ENCODE measurements around the gene EHBP1L1. TPM values are rescaled to one million over a fixed set of nuclear protein-coding genes. Genes with fewer than 3 reads are reported as not detected.
"Not testable (repeated sequence)": the region's sequence is repeated elsewhere in the genome, so short reads cannot be mapped to it uniquely, and the experiment has no call there.

The EHBP1L1 gene
- total and polyA plus RNA-seq, 4 donors, result 49.8 to 154 (median 91.8) TPM

DNA sequence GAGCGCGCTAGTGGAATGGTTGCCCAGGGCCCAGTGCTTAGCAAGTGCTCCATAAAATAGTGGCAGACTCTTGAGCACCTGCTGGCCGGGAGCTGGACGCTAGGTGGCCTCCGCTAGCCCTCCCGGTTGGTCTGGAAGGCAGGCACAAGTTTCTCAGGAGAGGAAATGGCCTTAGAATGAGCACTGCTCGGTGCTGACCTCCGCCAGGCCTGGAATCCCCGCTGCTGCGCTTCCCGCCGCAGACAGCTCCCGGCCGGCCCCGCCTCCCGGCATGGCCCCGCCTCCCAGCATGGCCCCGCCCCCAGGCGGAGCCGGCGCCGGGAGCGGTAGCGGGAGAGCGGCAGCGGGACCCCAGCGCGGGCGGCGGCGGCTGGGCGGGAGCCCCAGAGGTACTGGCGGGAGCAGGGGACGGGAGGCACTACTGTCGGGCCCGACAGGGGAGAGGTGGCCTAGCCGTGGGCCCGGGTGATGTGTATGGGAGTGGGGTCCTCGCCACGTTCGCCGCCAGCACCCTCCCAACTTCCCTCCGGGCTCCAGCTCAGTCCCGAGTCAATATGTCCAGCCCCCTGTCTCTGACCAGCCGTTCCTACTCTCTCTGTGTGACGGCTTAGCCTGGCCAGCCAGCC is 62.1 kb downstream of the EHBP1L1 start, which contains the start of gene SIPA1:
TSS of gene SIPA1 (plus strand) at position 308 of the 626 bp plus-strand sequence. CDS start 2,821 bp downstream, outside the sequence.
- H3K4me3 ChIP-seq, result peak within 1 kb of the TSS; percentile 72
- no peak within 1 kb of the TSS for H3K9ac ChIP-seq (ENCODE audit: insufficient read depth in 1 of 2, low read length in 2 of 2)
- H3K27ac ChIP-seq (ENCODE audit: low read depth in 1 of 2, low read length in 1 of 2), result peak within 1 kb of the TSS; percentile 37 to 94
- peak; percentile 30 for TF ChIP-seq CTCF (IDR thresholded peaks at IDR 0.05; ENCODE audit: control extremely low read depth, extremely low read depth)
- WGBS, 2 donors, result 3 to 7% methylated on average over 33 to 46 of the region's 46 CpGs
- peak; percentile 81 to 87 (median 83) for DNase-seq
- H3K4me1 ChIP-seq (ENCODE audit: control insufficient read depth in 5 of 5, insufficient read depth in 5 of 5, low read length in 5 of 5), result peaks cover 0 to 26% (median 3%) of the 10 kb centered on the region in 5 donors
- ATAC-seq (ENCODE audit: insufficient read depth, low FRiP score), result peak; percentile 87
- no peaks in the 10 kb centered on the region for H3K9me3 ChIP-seq (ENCODE audit: control insufficient read depth in 4 of 4, insufficient read depth in 3 of 4, low read length in 3 of 4)
- no peaks in the 10 kb centered on the region for H3K27me3 ChIP-seq (ENCODE audit: control insufficient read depth in 3 of 3, insufficient read depth in 3 of 3, low read length in 2 of 3)
- peaks cover 0 to 46% (median 16%) of the 10 kb centered on the region in 4 donors for H3K36me3 ChIP-seq (ENCODE audit: control insufficient read depth in 4 of 4, insufficient read depth in 4 of 4, low read length in 4 of 4)

- H3K9ac ChIP-seq (ENCODE audit: insufficient read depth in 1 of 2, low read length in 2 of 2); DNase-seq; H3K4me3 ChIP-seq; H3K27me3 ChIP-seq (ENCODE audit: control insufficient read depth in 3 of 3, insufficient read depth in 3 of 3, low read length in 2 of 3); H3K9me3 ChIP-seq (ENCODE audit: control insufficient read depth in 4 of 4, insufficient read depth in 3 of 4, low read length in 3 of 4); ATAC-seq (ENCODE audit: insufficient read depth, low FRiP score): not testable (repeated sequence)
- peak overlapping the region in 1 of 2 donors; percentile 92 for H3K27ac ChIP-seq (ENCODE audit: low read depth in 1 of 2, low read length in 1 of 2)
- peaks cover 0 to 24% (median 3%) of the 10 kb centered on the region in 5 donors for H3K4me1 ChIP-seq (ENCODE audit: control insufficient read depth in 5 of 5, insufficient read depth in 5 of 5, low read length in 5 of 5)
- peaks cover 0 to 49% (median 13%) of the 10 kb centered on the region in 4 donors for H3K36me3 ChIP-seq (ENCODE audit: control insufficient read depth in 4 of 4, insufficient read depth in 4 of 4, low read length in 4 of 4)
- 74 to 76% methylated on average over 9 of the region's 9 CpGs for WGBS, 2 donors
Observed at GRCh38 chr11:65639228-65639597, 63.4 kb downstream of the EHBP1L1 start.

GRCh38 chr11:65639623-65640482 is 64.0 kb downstream of the EHBP1L1 start:
- H3K9me3 ChIP-seq (ENCODE audit: control insufficient read depth in 4 of 4, insufficient read depth in 3 of 4, low read length in 3 of 4), result no peaks in the 10 kb centered on the region
- 15 to 43% methylated on average over 8 of the region's 8 CpGs for WGBS, 2 donors
- H3K36me3 ChIP-seq (ENCODE audit: control insufficient read depth in 4 of 4, insufficient read depth in 4 of 4, low read length in 4 of 4), result peaks cover 0 to 49% (median 9%) of the 10 kb centered on the region in 4 donors
- ATAC-seq (ENCODE audit: insufficient read depth, low FRiP score), result no peak
- peak in 2 of 3 donors; percentile 26 to 47 for DNase-seq
- H3K9ac ChIP-seq (ENCODE audit: insufficient read depth in 1 of 2, low read length in 2 of 2), result no peak overlapping the region
- TF ChIP-seq CTCF (IDR thresholded peaks at IDR 0.05; ENCODE audit: control extremely low read depth, extremely low read depth), result no peak
- no peak overlapping the region for H3K4me3 ChIP-seq
- H3K27ac ChIP-seq (ENCODE audit: low read depth in 1 of 2, low read length in 1 of 2), result peak overlapping the region; percentile 67 to 92
- H3K4me1 ChIP-seq (ENCODE audit: control insufficient read depth in 5 of 5, insufficient read depth in 5 of 5, low read length in 5 of 5), result peaks cover 0 to 24% (median 3%) of the 10 kb centered on the region in 5 donors
- H3K27me3 ChIP-seq (ENCODE audit: control insufficient read depth in 3 of 3, insufficient read depth in 3 of 3, low read length in 2 of 3), result no peaks in the 10 kb centered on the region
